Superior temporal gyrus (tissue), 1 donor: ENCODE measurements around the gene EFR3B.
A peak's percentile ranks its signal among the peaks of the same experiment; 100 is the strongest.
"Not testable (repeated sequence)": the region's sequence is repeated elsewhere in the genome, so short reads cannot be mapped to it uniquely, and the experiment has no call there.

Experiments used
- DNase-seq: peaks from one replicate; pipeline ENCODE4 v3.0.0-alpha.2; 2016; ENCODE audit errors: extremely low spot score

EFR3B gene, protein sequence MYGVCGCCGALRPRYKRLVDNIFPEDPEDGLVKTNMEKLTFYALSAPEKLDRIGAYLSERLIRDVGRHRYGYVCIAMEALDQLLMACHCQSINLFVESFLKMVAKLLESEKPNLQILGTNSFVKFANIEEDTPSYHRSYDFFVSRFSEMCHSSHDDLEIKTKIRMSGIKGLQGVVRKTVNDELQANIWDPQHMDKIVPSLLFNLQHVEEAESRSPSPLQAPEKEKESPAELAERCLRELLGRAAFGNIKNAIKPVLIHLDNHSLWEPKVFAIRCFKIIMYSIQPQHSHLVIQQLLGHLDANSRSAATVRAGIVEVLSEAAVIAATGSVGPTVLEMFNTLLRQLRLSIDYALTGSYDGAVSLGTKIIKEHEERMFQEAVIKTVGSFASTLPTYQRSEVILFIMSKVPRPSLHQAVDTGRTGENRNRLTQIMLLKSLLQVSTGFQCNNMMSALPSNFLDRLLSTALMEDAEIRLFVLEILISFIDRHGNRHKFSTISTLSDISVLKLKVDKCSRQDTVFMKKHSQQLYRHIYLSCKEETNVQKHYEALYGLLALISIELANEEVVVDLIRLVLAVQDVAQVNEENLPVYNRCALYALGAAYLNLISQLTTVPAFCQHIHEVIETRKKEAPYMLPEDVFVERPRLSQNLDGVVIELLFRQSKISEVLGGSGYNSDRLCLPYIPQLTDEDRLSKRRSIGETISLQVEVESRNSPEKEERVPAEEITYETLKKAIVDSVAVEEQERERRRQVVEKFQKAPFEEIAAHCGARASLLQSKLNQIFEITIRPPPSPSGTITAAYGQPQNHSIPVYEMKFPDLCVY

GRCh38 chr2:25041928-25042320 is at the start of gene EFR3B:
Gene EFR3B (plus strand): TSS chr2:25042076. CDS start chr2:25042313, 237 bp downstream.
- peak; percentile 93 for DNase-seq

DNA sequence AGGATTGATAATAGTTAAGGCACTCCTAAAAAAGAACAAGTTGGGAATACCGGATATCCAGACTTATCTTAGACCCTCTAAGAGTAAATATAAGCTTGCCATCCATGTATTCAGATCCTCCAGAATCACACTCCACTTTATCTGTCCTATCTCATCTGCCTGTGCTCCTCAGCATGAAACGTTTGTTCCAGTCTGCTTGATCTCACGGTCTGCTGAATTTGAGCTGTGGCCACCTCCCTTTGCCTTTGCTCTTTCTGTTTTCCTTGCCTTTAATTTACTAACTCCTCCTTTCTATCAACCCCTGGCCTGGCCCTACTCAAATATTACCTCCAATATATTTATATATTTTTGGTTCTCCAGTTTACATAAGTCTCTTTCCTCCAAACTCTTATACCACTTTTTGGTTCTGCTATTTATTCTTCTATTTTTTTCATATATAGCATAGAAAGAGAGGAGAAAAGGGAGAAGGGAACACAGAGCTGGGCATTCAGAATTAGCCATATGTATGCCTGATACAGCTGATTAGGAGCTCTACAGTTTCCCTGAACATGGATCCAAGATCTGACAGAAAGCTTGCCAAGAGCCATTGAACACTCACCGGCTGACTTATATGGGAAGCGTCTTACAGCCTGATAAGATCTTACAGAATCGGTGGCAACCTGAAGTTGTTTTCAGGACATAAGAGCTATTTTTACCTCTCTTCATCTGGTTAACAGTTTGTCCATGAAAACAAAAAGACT is 48.3 kb upstream of the EFR3B start:
- peak; percentile 20 for DNase-seq

DNA sequence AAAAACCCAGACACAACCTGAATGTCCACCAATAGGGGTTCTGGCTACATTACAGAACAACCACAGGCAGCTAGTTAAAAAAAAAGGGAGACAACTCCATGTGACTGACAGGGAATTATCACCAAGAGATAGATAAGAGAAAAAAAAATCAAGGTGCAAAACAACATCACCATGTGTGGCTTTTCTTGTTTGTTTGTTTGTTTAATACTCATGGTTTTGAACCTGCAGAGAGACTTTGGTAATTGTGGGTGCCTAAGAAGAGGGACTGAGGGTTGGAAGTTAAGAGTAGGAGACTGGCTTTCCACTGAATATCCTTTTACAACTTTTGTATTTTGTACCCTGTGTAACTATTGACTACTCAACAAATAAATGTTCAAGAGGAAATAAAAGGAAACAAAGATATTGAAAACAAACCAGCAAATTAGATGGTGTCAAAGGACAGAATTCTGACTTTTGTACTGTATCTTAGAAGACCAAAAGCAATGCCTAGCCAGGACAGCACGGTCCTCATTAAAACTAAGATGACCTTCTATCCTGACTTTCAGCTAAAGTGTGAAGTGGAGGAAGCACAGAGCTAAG is 47.6 kb upstream of the EFR3B start:
- no peak for DNase-seq

DNA sequence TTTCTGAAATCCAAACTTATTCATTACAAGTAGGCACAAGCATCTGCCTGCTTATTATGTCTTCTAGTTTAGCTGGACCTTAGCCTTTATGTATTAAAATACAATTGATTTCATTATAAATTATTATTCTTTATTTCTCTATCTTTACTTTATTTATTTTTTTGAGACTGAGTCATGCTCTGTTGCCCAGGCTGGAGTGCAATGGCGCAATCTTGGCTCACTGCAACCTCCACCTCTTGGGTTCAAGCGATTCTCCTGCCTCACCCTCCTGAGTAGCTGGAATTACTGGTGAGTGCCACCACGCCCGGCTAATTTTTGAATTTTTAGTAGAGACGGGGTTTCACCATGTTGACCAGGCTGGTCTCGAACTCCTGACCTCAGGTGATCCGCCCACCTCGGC is 42.8 kb upstream of the EFR3B start:
- not testable (repeated sequence) for DNase-seq

DNA sequence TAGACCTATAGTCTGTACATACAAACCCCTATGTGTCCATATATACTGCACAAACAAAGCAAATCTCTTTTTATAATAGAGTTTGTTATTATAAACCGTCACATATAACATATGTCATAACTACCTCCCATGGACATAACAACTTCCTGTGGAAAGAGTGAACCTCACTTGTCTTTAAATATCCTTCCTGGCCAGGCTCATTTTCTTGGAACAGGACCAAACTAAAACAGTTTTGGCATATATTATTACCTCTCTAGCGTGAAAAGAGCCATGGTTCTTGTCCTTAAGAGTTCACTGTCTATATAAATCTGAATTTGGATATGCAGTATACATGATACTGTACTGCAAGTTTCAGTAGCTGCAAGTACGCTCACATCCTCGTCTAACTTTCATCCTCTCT is 41.8 kb upstream of the EFR3B start:
- peak; percentile 29 for DNase-seq

DNA sequence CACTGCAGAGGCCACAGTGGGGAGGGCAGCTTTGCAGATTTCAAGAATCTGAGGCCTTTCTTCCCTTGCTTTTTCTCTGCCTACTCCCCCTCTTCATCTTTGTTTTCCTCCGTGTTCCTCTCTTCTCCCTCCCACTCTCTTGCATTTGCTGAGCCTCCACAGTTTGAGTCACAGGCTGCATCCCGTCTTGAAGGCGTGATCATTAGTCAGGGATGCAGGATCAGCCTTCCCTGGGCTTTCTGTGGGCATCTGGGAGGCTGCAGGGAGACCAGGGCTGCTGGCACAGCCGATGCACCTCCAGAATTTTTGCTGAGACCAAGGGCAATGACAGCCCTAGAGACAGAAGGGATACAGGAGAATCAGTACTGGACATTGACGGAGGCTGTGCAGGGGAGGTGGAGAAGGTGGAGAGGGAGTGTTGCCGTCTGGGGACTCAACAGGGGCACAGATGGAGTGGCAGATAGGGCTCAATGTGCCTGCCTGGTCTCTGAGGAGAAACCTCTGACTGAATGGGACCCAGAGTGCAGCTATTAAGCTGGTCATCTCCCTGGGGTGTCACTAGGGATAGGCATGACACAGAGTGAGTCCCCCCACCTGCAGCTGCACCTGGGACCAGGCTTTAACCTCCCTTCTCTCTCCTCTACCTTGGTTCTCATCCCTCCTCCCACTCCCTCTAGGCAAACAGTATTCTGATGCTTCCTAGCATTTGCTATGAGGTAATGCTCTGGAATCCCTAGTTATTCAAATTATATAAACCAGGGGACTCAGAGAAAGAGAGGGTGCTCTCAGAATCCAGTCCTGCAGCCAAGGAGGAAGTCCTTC is 41.2 kb upstream of the EFR3B start:
- peak; percentile 54 for DNase-seq

GRCh38 chr2:25001325-25001637 is 40.6 kb upstream of the EFR3B start:
- no peak for DNase-seq

DNA sequence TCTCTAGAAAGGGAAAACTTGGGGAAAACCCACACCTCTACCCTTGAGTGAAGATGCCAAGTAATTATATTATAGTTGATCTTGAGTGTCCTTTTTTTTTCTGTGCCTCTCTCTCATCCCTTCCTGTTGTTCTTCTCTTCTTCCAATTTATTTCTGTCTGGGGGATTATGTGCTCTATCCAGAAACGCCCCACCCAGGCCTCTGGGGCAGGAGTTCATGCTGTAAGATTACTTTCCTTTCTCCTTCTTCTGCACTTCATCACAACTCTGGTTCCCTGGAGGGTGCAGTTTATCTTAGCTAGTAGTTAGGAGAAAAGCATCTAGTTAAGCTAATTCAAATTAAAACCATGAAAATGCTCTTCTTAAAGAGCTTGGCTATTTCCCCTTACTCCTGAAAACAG is 39.8 kb upstream of the EFR3B start:
- no peak for DNase-seq

- DNase-seq, result peak; percentile 32
Measured at GRCh38 chr2:25009954-25010353, 31.9 kb upstream of the EFR3B start.

DNA sequence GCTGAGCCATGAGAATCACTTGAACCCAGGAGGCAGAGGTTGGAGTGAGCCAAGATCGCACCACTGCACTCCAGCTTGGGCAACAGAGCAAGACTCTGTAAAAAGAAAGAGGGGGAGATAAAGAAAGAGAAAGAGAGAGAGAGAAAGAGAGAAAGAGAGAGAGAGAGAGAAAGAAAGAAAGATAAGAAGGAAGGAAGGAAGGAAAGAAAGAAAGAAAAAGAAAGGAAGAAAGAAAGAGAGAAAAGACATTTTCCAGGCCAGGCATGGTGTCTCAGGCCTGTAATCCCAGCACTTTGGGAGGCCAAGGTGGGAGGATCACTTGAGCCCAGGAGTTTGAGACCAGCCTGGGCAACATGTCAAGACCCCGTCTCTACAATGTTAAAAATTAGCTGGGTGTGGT is 30.5 kb upstream of the EFR3B start:
- not testable (repeated sequence) for DNase-seq

- DNase-seq, result no peak
Measured at GRCh38 chr2:25014631-25015030, 27.2 kb upstream of the EFR3B start.

GRCh38 chr2:25018681-25019080 is 23.2 kb upstream of the EFR3B start:
- DNase-seq, result no peak

- DNase-seq, result no peak
Measured at GRCh38 chr2:25021791-25022362, 20.0 kb upstream of the EFR3B start.

DNA sequence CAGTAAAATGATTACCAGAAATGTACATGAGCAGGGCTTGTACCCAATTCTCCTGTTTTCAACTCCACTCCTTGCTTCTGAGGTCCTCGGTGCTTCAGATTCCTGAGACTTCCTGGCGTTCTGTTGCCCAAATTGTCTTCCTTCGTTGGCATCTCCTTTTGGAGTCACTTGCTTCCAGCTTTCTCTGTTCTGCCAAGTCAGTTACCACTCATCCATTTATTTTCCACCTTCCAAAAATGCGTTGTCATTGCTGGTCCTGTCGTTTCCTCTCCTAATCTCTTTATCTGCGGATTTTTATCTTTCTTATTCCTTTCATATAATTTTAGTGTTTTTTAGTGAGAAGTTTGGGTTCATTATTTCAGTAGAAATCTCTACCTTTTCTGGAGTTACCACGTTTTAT is 18.5 kb upstream of the EFR3B start:
- DNase-seq, result no peak

DNA sequence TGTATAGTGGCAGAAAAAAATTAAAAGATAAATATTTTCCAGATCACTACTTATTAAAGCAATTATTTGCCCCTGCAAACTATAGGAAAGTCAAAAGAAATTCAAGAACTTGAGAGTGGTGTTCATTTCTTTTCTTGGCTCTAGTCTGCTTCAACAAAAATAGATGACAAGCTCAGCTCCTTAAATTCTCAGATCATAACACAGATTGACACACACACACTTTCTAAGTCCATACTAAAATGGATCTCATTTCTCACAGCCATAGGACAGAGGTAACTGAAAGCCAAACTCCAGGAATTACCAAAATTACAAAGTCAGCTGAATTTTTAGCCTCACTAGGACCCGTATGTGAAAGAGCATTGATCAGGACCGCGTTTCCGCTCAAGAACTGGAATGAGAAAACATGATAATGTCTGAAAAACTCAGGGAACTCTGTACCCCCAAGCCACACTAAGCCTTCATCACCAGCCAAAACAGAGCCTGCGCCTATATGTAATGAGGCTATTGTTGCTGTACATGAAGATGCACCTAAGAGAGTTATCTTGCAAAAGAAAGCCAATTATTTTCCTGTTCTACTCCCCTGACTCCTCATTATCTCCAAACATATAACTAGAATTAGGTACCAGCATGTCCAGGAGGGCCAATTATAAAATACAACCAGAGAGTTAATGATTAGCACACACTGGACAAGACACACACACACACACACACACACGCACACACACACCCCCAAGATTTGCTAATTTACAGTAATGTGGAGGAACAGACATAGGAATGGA is 16.5 kb upstream of the EFR3B start:
- DNase-seq, result no peak

GRCh38 chr2:25026008-25026530 is 15.8 kb upstream of the EFR3B start:
- DNase-seq, result no peak

DNA sequence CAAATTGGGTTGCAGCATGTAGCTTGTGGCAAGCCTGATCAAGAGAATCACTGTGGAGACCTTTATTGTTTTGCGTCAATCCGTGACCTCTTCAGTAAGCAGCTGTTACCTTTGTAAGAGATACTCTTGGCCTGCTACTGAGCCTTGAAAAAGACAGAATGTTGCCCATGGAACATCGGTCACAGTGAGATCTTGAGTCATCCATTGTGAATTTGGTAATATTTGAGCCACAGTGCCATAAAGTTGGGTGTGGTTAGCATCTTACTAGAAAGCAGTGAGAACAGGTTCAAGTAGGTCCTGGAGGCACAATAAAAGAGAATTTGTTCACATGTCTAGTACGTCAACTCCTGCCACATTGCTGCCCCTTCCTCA is 12.7 kb upstream of the EFR3B start:
- DNase-seq, result no peak

GRCh38 chr2:25030702-25031101 is 11.2 kb upstream of the EFR3B start:
- DNase-seq, result no peak

GRCh38 chr2:25032094-25032493 is 9.8 kb upstream of the EFR3B start:
- no peak for DNase-seq

GRCh38 chr2:25032901-25033300 is 9.0 kb upstream of the EFR3B start:
- no peak for DNase-seq
